Astrocyte of the spinal cord (primary cell): ENCODE data around the gene MAGEL2.

Experiments used
- DNase-seq: peaks from one replicate; pipeline ENCODE4 v3.0.0; 2011; ENCODE audit warnings: low read depth, low spot score
- H3K4me3 ChIP-seq: 2 replicates; pipeline ENCODE4 v1.5.1; 2011; ENCODE audit warnings: low read depth, mild to moderate bottlenecking, low read length, moderate library complexity
- in situ Hi-C: cut with HindIII; loops from 2 replicates; pipeline ENCODE4 v1.10.0; 2017; ENCODE audit warnings: low sequenced_read_pairs
- TF ChIP-seq, protein P1 (sequence below): IDR thresholded peaks from 2 replicates; pipeline ENCODE4 v1.5.1; 2012; ENCODE audit warnings: low read depth, mild to moderate bottlenecking, low read length, inconsistent platforms

The MAGEL2 gene

DNA sequence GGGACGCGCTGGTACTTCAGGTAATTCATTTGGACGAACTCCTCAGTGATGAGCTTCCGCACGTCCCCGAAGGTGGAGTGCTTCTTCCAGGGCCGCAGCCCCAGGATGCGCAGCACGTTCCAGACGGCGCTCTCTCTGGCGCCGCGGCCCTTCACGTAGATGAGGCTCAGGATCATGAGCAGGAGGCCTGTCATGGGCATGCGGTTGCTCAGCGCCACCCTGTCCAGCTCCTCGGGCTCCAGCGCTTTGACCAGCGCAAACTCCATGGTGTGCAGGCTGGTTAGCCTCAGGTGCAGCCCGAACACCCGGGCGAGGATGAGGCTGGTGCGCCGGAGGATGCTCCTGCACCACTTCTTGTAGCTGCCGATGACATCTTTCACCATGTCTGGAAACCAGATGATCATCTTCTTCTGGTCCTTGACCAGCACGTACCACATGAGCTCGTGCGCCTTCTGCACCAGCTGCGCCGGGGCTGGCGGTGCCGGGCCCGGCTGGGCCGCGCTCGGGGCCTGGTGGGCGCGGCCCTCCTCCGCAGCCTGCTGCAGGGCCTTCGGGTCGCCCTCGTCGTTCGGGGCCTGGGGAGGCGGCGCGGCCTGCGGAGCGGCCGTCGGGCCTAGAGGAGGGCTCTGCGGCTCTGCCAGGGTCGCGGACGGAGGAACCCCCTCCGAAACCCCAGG lies 38.9 kb upstream of the MAGEL2 start:
- peak overlapping the region; percentile 55 for H3K4me3 ChIP-seq
- TF ChIP-seq, protein P1, sequence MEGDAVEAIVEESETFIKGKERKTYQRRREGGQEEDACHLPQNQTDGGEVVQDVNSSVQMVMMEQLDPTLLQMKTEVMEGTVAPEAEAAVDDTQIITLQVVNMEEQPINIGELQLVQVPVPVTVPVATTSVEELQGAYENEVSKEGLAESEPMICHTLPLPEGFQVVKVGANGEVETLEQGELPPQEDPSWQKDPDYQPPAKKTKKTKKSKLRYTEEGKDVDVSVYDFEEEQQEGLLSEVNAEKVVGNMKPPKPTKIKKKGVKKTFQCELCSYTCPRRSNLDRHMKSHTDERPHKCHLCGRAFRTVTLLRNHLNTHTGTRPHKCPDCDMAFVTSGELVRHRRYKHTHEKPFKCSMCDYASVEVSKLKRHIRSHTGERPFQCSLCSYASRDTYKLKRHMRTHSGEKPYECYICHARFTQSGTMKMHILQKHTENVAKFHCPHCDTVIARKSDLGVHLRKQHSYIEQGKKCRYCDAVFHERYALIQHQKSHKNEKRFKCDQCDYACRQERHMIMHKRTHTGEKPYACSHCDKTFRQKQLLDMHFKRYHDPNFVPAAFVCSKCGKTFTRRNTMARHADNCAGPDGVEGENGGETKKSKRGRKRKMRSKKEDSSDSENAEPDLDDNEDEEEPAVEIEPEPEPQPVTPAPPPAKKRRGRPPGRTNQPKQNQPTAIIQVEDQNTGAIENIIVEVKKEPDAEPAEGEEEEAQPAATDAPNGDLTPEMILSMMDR, result no peak
- in situ Hi-C loops, result no loop called here
- DNase-seq, result peak; percentile 6

DNA sequence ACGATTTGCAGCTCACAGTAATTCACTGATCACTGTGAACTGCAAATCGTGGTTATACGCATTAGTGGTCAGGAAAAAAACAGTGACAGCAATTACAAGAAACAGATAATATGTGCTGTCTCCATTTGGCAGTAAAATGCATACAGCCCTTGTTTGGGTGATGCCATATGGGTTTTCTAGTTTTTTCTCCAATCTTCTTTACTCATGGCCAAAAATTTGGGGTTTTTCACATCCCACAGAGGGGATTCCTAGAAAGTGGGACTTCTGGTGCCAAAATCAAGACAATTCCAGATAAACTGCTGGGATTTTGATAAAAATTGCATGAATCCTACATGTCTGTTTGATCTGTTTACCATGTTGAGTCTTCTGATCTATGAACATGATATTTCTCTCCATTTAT lies 23.8 kb upstream of the MAGEL2 start:
- in situ Hi-C loops, result no loop called here
- no peak overlapping the region for H3K4me3 ChIP-seq
- TF ChIP-seq, protein P1, result no peak
- DNase-seq, result no peak

DNA sequence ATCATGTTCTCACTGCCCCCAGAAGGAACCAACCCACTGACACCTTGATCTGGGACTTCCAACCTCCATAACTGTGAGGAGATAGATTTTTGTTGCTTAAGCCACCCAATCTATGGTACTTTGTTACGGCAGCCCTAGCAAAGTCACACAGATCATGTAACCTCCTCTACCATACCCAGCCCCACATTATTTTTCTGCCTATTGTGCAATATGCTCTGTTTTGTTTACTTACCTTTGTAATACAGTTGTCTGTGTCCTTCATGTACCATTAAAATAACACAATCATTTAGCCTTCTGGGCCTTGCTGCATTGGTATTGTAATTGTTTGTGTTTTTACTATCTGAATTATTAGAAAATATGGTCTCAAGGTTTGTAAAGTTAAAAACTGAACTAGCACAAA lies 23.3 kb upstream of the MAGEL2 start:
- no peak overlapping the region for H3K4me3 ChIP-seq
- TF ChIP-seq, protein P1, result no peak
- DNase-seq, result no peak
- in situ Hi-C loops, result no loop called here

DNA sequence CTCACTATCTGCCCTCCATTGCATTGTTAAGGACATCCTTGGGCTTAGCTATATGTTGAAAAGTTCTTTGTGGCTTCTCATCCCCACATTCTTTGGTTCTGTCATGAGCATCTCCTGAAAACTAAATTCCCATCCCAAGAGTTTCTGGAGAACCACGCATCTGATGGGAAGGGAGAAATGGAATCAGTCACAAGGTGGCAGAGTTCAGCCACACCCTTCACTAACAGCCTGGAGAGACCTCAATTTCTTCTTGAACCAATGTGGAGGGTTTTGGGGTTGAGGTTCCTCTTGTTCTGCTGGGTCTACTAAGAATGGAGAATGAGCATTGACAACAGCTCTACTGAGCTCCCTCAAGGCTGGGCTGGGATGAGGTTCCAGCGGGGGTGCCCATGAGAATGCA lies 15.6 kb upstream of the MAGEL2 start:
- TF ChIP-seq, protein P1, result no peak
- DNase-seq, result no peak
- H3K4me3 ChIP-seq, result no peak overlapping the region
- in situ Hi-C loops, result no loop called here

DNA sequence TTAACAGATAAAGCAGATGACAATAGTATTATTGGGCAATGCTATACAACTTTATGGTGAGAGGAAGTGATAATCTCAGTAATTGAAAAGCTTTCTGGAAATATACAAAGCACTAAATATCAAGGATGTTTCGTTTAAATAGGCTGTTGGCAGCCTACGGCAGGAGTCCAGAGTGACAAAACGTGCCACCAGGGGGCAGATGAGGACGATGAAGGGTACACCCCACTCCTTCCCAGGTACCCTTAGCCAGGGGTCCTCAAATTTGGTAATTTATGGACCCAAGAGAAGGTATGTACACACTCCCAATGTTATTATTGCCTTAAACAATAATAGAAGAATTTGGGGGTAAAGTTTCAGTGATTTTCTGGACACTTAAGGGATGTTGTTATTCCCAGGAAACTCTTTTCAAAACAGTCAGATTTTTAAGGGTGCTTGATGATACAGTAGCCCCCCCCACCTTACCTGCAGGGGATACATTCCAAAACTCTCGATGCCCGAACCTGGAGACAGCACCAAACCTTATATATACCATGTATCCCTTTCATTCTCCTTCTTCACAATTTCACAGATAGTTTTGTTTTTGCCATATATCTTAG lies 1.4 kb upstream of the MAGEL2 start:
- no peak for DNase-seq
- TF ChIP-seq, protein P1, result peak; percentile 50
- no peak overlapping the region for H3K4me3 ChIP-seq
- in situ Hi-C loops, result no loop called here

DNA sequence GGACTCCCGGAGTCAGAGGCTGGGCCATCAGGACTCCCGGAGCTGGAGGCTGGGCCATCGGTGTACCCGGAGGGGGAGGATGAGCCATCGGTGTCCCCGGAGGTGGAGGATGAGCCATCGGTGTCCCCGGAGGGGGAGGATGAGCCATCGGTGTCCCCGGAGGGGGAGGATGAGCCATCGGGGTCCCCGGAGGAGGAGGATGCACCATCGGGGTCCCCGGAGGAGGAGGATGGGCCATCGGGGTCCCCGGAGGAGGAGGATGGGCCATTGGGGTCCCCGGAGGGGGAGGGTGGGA lies 719 bp downstream of the MAGEL2 start:
- peak overlapping the region; percentile 42 for H3K4me3 ChIP-seq
- TF ChIP-seq, protein P1, result no peak
- in situ Hi-C loops, result no loop called here
- DNase-seq, result no peak
